ENCODE data around the gene C12orf43. TPM values are rescaled to one million over a fixed set of nuclear protein-coding genes. Genes with fewer than 3 reads are reported as not detected.

The C12orf43 gene
- total RNA-seq, 1 experiment from 2014 or later, result 14.8 TPM

DNA sequence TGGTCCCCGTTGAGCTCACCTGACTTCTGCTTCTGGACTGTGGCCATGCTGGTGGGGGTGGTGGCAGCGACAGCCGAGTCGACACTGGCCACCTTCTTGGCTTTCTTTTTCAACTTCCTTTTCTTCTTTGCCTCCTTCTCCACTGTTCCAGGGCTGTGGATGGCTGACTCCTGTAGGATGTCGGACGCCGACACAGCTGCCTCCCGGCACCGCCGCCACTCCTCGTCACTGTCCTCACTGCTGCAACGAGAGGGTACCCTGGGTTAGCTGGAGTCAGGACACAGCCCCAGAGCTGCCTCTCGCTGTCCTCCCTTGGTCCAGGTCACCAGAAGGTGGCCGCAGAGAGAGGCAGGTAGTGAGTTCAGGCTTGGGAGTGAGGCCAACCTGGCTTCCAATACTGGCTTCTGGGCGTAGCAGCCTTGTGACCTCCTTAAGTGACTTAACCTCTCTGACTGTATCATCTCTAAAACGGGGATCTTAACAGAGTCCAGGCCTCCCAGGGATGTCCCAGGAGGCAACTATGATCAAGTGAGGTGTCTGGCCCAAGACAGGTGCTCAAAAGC lies 12.0 kb downstream of the C12orf43 start:
- POLR2A ChIA-PET (ENCODE audit: unreplicated experiment), result no interaction called here
- Histone ChIP-seq H3K27ac (no peak overlapping the region), H4K20me1 (ENCODE audit: insufficient read depth) (no peaks in the 10 kb centered on the region), H3K4me1 (replicated peaks; ENCODE audit: insufficient read depth) (no peaks in the 10 kb centered on the region), H3K79me2 (ENCODE audit: low read depth) (no peaks in the 10 kb centered on the region), H2AFZ (no peak overlapping the region), H3K9me3 (ENCODE audit: insufficient read depth, low read depth) (no peaks in the 10 kb centered on the region), H3F3A (ENCODE audit: insufficient read depth, low read depth) (0 out of 2 replicates have a peak, but pooled peaks cover 3% of the 10 kb centered on the region), H3K4me3 (no peak overlapping the region), H3K27me3 (ENCODE audit: insufficient read depth, low read depth) (no peaks in the 10 kb centered on the region), H3K9me2 (ENCODE audit: insufficient read depth) (no peaks in the 10 kb centered on the region), H3K36me3 (ENCODE audit: low read depth) (peaks cover 5% of the 10 kb centered on the region; the same call in 1 of the 2 replicates), H3K4me2 (no peak overlapping the region)
- TF ChIP-seq CTCF (conservative IDR thresholded peaks at IDR 0.05), result no peak
- no peak for TF ChIP-seq EZH2 (IDR thresholded peaks at IDR 0.05; ENCODE audit: low read depth)
- intact Hi-C loops (cut with micrococcal nuclease; ENCODE audit: unreplicated experiment), result loop anchor here (2.0 to 10.0 kb wide), 3 partner anchors 56 to 226 kb away; no protein-coding TSS in a partner anchor
- CTCF ChIA-PET, result interaction anchor here (0.6 to 1.1 kb wide), 2 partner anchors 38 to 803 kb away, joined by 3 to 4 read pairs; partner anchors contain the start of gene RPLP0
- BruUV-seq (replicated peaks), result no TSS peak
- no peak for DNase-seq

GRCh38 chr12:121003650-121004049 lies 12.6 kb downstream of the C12orf43 start:
- no TSS peak for BruUV-seq (replicated peaks)
- H3K4me1 ChIP-seq (replicated peaks; ENCODE audit: insufficient read depth), result no peaks in the 10 kb centered on the region
- H3F3A ChIP-seq (ENCODE audit: insufficient read depth, low read depth), result peaks cover 3% of the 10 kb centered on the region; the same call in 1 of the 2 replicates
- H3K27me3 ChIP-seq (ENCODE audit: insufficient read depth, low read depth), result no peaks in the 10 kb centered on the region
- H3K4me3 ChIP-seq, result no peak overlapping the region
- H3K9me2 ChIP-seq (ENCODE audit: insufficient read depth), result no peaks in the 10 kb centered on the region
- CTCF ChIA-PET, result no interaction called here
- DNase-seq, result no peak
- no peak overlapping the region for H2AFZ ChIP-seq
- no peak for TF ChIP-seq EZH2 (IDR thresholded peaks at IDR 0.05; ENCODE audit: low read depth)
- H3K36me3 ChIP-seq (ENCODE audit: low read depth), result no peaks in the 10 kb centered on the region
- POLR2A ChIA-PET (ENCODE audit: unreplicated experiment), result no interaction called here
- H4K20me1 ChIP-seq (ENCODE audit: insufficient read depth), result no peaks in the 10 kb centered on the region
- H3K27ac ChIP-seq, result no peak overlapping the region
- intact Hi-C loops (cut with micrococcal nuclease; ENCODE audit: unreplicated experiment), result loop anchor here (2.0 to 10.0 kb wide), 3 partner anchors 57 to 227 kb away; no protein-coding TSS in a partner anchor
- no peaks in the 10 kb centered on the region for H3K9me3 ChIP-seq (ENCODE audit: insufficient read depth, low read depth)
- H3K79me2 ChIP-seq (ENCODE audit: low read depth), result no peaks in the 10 kb centered on the region
- H3K4me2 ChIP-seq, result no peak overlapping the region

GRCh38 chr12:121001841-121002483 lies 14.3 kb downstream of the C12orf43 start:
- intact Hi-C loops (cut with micrococcal nuclease; ENCODE audit: unreplicated experiment), result loop anchor here (10.0 kb wide), 1 partner anchor 93 kb away; no protein-coding TSS in a partner anchor
- Histone ChIP-seq H3K4me2 (no peak overlapping the region), H3K4me3 (no peak overlapping the region), H3K27me3 (ENCODE audit: insufficient read depth, low read depth) (no peaks in the 10 kb centered on the region), H4K20me1 (ENCODE audit: insufficient read depth) (no peaks in the 10 kb centered on the region), H3K9me3 (ENCODE audit: insufficient read depth, low read depth) (no peaks in the 10 kb centered on the region), H2AFZ (no peak overlapping the region), H3K27ac (no peak overlapping the region), H3K36me3 (ENCODE audit: low read depth) (no peaks in the 10 kb centered on the region), H3K4me1 (replicated peaks; ENCODE audit: insufficient read depth) (no peaks in the 10 kb centered on the region), H3K79me2 (ENCODE audit: low read depth) (no peaks in the 10 kb centered on the region), H3K9me2 (ENCODE audit: insufficient read depth) (no peaks in the 10 kb centered on the region), H3F3A (ENCODE audit: insufficient read depth, low read depth) (peaks cover 6% of the 10 kb centered on the region; the same call in 1 of the 2 replicates)
- BruUV-seq (replicated peaks), result no TSS peak
- ChIA-PET POLR2A (ENCODE audit: unreplicated experiment) (no interaction called here), CTCF (no interaction called here)
- DNase-seq, result no peak
- TF ChIP-seq CTCF (conservative IDR thresholded peaks at IDR 0.05), result no peak
- no peak for TF ChIP-seq EZH2 (IDR thresholded peaks at IDR 0.05; ENCODE audit: low read depth)
